Measurements from ENCODE around the gene WDFY4. TPM values are rescaled to one million over a fixed set of nuclear protein-coding genes. Genes with fewer than 3 reads are reported as not detected.

WDFY4 gene
- total and polyA plus RNA-seq, 4 donors: 0.57 to 7.1 (median 2.0) TPM

DNA sequence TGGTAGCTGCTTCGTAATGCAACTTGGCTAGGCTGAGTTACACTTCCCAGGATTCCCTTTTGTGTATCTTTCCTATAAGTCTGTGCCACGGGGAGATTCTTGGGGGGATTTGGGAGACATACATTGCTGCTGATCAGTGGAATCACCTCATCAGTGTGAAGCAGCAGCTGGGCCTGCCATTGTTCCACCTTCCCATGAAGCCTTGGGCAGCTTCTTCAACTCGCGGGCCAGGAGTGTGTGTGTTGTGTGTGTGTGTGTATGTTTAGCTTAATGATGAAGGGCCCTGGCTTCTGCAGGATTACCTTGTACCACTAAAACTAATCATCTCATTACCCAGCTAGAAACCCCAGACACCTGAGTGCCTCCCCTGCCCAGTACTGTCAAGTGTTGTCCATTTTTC, 46.5 kb upstream of the WDFY4 start:
- Histone ChIP-seq H3K4me3 (ENCODE audit: low read depth in 1 of 3, low read length in 3 of 3) (no peak overlapping the region), H3K4me1 (ENCODE audit: control insufficient read depth in 4 of 4, insufficient read depth in 4 of 4, low read length in 3 of 4) (no peaks in the 10 kb centered on the region), H3K36me3 (ENCODE audit: control insufficient read depth in 4 of 4, insufficient read depth in 3 of 4, low read depth in 1 of 4, low read length in 3 of 4) (no peaks in the 10 kb centered on the region), H3K9me3 (ENCODE audit: control insufficient read depth in 4 of 4, low read length in 3 of 4) (peaks cover 0 to 3% (median 0%) of the 10 kb centered on the region in 4 donors), H3K27ac (ENCODE audit: low read depth in 1 of 2, low read length in 2 of 2) (no peak overlapping the region), H3K9ac (ENCODE audit: low read depth in 1 of 2, low read length in 2 of 2) (no peak overlapping the region), H3K27me3 (ENCODE audit: control insufficient read depth in 4 of 4, insufficient read depth in 4 of 4, low read length in 3 of 4) (no peaks in the 10 kb centered on the region)
- DNase-seq (ENCODE audit: low spot score): no peak
- no peak for TF ChIP-seq SP1 (IDR thresholded peaks at IDR 0.05)
- WGBS: 84% methylated on average over 4 of the region's 4 CpGs

GRCh38 chr10:48638739-48639527, 45.7 kb upstream of the WDFY4 start:
- H3K36me3 ChIP-seq (ENCODE audit: control insufficient read depth in 4 of 4, insufficient read depth in 3 of 4, low read depth in 1 of 4, low read length in 3 of 4): no peaks in the 10 kb centered on the region
- no peaks in the 10 kb centered on the region for H3K4me1 ChIP-seq (ENCODE audit: control insufficient read depth in 4 of 4, insufficient read depth in 4 of 4, low read length in 3 of 4)
- peaks cover 0 to 3% (median 0%) of the 10 kb centered on the region in 4 donors for H3K9me3 ChIP-seq (ENCODE audit: control insufficient read depth in 4 of 4, low read length in 3 of 4)
- H3K27me3 ChIP-seq (ENCODE audit: control insufficient read depth in 4 of 4, insufficient read depth in 4 of 4, low read length in 3 of 4): no peaks in the 10 kb centered on the region
- TF ChIP-seq NR2F2 (IDR thresholded peaks at IDR 0.05): no peak
- TF ChIP-seq HNF4G (IDR thresholded peaks at IDR 0.05): no peak
- TF ChIP-seq GABPA (IDR thresholded peaks at IDR 0.05 in 1 of 2, conservative IDR thresholded peaks at IDR 0.05 in 1 of 2): no peak
- TF ChIP-seq CTCF (IDR thresholded peaks at IDR 0.05; ENCODE audit: low read depth, low read length, missing input control): no peak
- no peak for TF ChIP-seq JUND (IDR thresholded peaks at IDR 0.05)
- no peak for TF ChIP-seq SP1 (IDR thresholded peaks at IDR 0.05)
- TF ChIP-seq EGR1 (IDR thresholded peaks at IDR 0.05; ENCODE audit: low read depth in 2 of 2): no peak
- TF ChIP-seq, protein P1, sequence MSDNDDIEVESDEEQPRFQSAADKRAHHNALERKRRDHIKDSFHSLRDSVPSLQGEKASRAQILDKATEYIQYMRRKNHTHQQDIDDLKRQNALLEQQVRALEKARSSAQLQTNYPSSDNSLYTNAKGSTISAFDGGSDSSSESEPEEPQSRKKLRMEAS (IDR thresholded peaks at IDR 0.05): no peak
- no peak overlapping the region for H3K9ac ChIP-seq (ENCODE audit: low read depth in 1 of 2, low read length in 2 of 2)
- 74% methylated on average over 4 of the region's 4 CpGs for WGBS
- no peak overlapping the region for H3K27ac ChIP-seq (ENCODE audit: low read depth in 1 of 2, low read length in 2 of 2)
- no peak for DNase-seq (ENCODE audit: low spot score)
- H3K4me3 ChIP-seq (ENCODE audit: low read depth in 1 of 3, low read length in 3 of 3): no peak overlapping the region

- DNase-seq (ENCODE audit: low spot score): no peak
- Histone ChIP-seq H3K27me3 (ENCODE audit: control insufficient read depth in 4 of 4, insufficient read depth in 4 of 4, low read length in 3 of 4) (no peaks in the 10 kb centered on the region), H3K4me3 (ENCODE audit: low read depth in 1 of 3, low read length in 3 of 3) (no peak overlapping the region), H3K4me1 (ENCODE audit: control insufficient read depth in 4 of 4, insufficient read depth in 4 of 4, low read length in 3 of 4) (no peaks in the 10 kb centered on the region), H3K36me3 (ENCODE audit: control insufficient read depth in 4 of 4, insufficient read depth in 3 of 4, low read depth in 1 of 4, low read length in 3 of 4) (no peaks in the 10 kb centered on the region), H3K9ac (ENCODE audit: low read depth in 1 of 2, low read length in 2 of 2) (no peak overlapping the region), H3K27ac (ENCODE audit: low read depth in 1 of 2, low read length in 2 of 2) (no peak overlapping the region), H3K9me3 (ENCODE audit: control insufficient read depth in 4 of 4, low read length in 3 of 4) (peaks cover 0 to 3% (median 0%) of the 10 kb centered on the region in 4 donors)
- TF ChIP-seq EGR1 (IDR thresholded peaks at IDR 0.05; ENCODE audit: low read depth in 2 of 2) (no peak), REST (IDR thresholded peaks at IDR 0.05) (no peak), ATF3 (IDR thresholded peaks at IDR 0.05) (no peak), CTCF (IDR thresholded peaks at IDR 0.05; ENCODE audit: low read depth, low read length, missing input control) (no peak), GABPA (IDR thresholded peaks at IDR 0.05 in 1 of 2, conservative IDR thresholded peaks at IDR 0.05 in 1 of 2) (no peak), RAD21 (IDR thresholded peaks at IDR 0.05) (no peak), YY1 (IDR thresholded peaks at IDR 0.05) (no peak), RXRA (IDR thresholded peaks at IDR 0.05) (no peak)
- WGBS: 61% methylated on average over 1 of the region's 1 CpG
Observed at GRCh38 chr10:48639632-48640031, 45.0 kb upstream of the WDFY4 start.

All from liver (tissue), 9 donors.